CD4-positive, alpha-beta T cell treated with Interferon gamma for 1 hour (primary cell): ENCODE measurements around the gene PIGU.

Experiments used
- DNase-seq: peaks from one replicate; pipeline ENCODE4 v3.0.0-alpha.2; 2020

Gene PIGU

GRCh38 chr20:34575271-34575670 is 101.6 kb downstream of the PIGU start:
- DNase-seq, result no peak

DNA sequence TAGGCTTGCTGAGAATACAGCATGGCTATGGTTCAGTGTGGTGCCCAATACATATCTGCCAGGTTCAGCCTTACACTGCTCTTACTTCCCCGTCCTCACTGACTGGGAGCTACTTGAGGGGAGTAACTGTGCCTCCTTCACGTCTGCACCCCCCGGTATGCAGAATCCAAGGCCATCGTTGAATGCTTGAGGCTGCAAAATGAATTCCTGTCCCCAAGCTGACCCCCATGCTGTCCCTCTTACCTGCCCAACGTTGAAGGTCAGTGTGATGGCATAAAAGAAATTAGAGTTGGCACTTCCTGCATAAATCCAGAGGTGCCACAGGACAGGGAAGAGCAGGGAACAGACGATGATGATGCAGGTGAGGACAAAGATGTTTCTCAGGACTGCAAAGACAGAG is 102.0 kb downstream of the PIGU start:
- DNase-seq, result no peak

DNA sequence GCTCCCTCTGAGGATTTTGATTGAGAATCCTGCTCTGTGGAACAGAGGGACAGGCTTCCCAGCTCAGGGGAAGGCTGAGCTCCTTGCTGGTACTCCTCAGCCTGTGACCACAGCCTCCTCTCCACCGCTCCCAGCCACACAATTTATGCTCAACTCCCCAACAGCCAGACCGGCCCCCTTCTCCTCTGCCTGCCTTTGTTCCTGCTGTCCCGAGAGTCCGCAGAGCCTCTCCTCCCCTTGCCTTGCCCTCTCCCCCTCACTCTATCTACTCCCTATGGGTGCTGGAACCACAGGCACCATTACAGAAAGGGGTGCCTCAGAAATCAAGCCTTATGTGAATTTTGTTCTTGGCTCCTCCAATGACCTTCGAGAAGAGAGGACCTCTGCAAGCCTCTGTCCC is 102.5 kb downstream of the PIGU start:
- no peak for DNase-seq

DNA sequence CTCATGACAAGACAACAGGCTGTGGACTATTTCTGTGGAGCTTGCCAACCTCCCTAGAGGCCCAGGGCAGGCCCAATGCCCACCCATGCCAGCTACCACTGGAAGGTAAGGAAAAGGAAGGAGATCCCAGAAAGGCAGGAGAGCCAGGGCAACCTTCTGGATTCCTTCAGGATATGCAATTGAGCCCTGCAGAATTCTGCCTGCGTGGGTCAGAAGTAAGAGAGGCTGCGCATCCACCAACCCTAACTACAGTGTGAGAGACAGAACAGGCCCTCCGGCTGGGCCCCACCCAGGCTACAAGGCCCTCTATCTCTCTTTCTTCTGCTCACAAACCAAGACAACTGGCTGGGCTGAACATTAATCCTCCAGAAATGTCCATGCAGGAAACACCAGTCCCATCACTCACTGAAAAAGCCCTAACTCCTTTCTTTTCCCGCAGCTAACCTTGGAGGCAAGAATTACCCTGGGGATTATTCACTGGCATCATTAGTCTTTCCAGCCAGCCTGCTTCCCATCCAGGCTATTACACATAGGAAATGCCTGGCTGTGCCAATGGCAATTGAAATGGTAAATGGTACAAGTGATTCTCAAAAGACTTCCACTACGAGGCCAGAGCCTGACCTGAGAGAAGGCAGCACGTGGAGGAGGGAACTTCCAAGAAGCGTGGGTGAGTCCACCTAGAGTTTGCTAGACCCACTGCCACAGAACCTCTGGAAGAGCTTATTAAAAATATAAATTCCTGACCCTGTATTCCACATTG is 103.2 kb downstream of the PIGU start:
- DNase-seq, result no peak

DNA sequence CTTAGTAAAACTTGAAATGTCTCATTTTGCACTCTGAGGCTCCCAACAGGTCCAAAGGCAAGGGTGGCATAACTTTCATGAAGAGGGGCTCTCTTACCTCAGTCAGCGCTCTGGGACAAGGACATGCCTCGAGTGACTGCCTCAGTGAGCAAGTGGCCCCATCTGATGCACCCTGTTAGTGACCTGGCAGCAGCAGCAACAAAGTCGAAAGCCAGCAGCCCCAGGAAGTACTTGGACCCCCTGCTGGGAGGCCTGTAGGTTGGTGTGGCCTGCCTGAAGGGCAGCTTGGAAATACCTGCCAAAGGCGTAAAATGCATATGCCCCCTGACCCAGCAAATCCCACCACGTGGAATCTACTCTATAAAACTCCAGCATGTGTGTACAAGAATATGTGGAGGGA is 105.1 kb downstream of the PIGU start:
- DNase-seq, result no peak

DNA sequence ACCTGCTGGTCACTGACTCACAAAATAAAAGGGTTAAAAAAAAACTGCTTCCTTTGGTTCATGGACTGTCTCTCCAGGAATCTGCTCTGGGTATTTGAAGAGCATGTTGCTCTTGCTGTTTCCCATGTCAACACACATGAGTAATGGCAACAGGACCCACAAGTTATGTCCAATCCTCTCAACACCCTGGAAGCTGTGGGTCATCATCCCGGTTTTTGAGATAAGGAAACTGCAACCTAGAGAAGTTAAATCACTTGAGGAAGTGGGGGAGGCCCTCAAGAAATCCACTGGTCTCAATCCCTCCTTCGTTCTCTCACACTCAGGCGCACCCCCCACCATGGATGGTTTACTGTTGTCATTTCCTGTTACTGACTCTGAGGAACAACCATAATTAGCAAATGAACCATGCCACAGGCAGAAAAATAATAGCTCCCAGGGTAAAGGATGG is 106.0 kb downstream of the PIGU start:
- DNase-seq, result no peak

DNA sequence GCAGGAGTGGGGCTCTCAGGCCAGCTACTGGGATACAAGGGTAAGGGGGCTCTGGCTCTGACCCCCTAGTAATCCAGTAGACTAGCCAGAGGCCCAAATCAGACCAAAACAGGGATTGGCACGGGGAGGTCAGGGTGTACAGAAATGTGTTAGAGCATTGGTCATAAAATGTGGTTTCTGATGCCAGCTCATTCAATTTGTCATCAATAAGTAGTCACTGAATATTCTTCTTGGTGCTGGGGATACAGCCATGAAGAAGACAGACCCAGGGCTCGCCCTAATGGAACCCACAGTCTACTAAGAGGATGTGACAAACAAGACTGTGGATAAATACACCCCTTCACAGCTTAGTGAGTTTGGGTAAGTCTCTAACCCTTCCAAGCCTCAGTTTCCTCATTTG is 107.3 kb downstream of the PIGU start:
- DNase-seq, result no peak

DNA sequence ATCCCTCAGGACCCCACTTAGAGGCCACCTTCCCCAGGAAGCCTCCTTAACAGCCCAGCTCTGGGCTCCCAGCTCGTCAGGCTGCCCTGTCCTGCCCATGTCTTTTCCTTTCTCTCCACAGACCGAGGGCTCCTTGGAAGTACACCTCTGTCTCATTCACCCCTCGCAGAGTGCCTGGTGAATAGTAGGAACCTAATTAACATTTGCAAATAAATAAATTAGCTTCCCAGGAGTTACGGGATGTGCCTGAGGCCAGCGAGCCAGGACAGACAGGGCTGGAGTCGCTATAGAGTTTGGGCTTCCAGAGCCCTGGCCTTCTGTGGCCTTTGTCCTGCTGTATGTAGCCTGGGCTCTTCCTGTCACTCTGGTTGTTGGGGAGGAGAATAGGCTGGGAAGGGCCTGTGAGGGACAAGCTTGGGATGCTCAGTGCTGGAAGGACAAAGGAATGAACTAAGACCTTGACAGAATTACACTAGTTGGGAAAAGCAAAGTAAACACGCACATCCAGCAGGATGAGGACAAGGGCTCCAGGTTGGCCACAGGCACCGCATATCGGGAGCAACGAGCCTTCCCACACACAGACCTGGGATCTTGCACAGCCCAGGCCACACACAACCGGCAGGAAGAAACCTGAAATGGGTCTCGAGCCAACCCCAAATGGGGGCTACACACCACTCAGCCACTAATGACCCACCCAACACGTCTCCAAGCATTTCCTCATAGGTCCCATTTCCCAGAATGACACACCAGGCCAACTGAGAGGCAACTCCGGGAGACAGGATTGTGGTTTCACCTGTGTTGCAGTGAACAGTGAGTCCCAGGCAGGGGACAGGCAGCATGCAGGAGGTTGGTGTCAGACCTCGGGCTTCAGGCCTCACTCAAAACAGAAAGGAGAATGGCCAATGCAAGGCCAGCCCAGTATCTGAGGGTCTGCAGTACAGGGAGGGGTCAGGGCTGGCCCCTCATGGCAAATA is 108.7 kb downstream of the PIGU start:
- no peak for DNase-seq

DNA sequence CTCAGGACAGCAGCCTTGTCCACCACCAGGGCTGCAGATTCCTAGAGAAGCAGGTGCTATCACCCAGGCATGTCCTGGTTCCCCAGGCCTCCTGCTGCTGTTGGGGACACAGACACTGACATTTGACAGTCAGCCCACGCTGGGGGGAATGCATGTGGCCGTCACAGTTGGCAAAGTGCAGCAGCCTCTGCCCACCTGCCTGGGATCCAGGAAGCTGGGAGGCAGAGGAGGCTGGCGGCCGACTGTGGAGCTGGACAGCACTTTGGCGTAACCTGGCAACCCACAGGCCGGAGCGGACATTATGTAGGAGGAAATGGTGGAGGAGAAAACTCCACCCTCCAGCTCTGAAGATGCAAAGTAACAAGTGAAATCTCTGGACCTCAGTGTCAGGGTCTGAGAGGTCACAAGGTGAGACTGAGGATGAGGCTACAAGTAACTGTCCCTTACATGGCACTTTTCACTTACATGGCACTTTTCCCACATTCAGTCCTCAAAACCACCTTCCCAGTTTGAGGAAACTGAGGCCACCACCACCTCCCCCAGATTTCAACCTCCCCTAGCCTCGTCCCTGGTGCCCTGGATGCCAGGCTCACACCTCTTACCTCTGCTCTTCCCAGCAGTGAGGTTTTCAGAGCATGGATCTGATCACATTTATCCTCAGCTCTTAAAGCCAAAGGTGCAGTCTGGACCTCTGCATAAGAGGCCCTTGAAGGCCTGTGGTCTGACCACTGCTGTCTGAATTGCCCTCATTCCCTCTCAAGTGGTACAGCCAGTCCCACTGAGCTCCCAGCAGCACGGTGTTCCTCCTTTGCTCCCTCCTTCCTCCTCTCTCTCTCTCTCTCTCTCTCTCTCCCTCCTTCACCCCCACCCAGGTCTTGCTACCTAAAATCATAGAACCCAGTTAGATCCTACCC is 109.7 kb downstream of the PIGU start:
- no peak for DNase-seq

GRCh38 chr20:34564833-34565232 is 112.1 kb downstream of the PIGU start:
- DNase-seq, result no peak

- peak; percentile 16 for DNase-seq
Measured at GRCh38 chr20:34562641-34563040, 114.3 kb downstream of the PIGU start.

- DNase-seq, result no peak
Measured at GRCh38 chr20:34561661-34562060, 115.2 kb downstream of the PIGU start.

DNA sequence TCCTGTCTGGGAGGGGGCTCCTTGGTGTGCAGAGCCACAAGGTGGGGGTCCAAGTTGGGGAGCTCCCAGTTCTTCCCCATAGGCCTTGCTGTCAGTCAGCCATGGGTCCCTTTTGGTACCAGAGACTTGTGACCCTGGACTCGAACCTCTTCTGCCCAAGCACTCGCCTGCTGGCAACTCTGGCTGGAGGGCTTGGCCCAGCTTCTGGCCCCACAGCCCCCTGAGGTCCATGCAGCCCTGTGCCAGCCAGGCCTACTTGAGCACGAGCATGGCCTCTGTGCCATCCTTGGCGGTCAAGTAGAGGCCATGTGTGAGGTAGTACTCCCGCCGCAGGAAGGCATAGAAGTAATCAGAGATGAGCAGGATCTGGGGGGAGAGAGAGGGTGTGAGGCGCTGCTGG is 116.3 kb downstream of the PIGU start:
- DNase-seq, result no peak

- no peak for DNase-seq
Measured at GRCh38 chr20:34560141-34560523, 116.8 kb downstream of the PIGU start.

DNA sequence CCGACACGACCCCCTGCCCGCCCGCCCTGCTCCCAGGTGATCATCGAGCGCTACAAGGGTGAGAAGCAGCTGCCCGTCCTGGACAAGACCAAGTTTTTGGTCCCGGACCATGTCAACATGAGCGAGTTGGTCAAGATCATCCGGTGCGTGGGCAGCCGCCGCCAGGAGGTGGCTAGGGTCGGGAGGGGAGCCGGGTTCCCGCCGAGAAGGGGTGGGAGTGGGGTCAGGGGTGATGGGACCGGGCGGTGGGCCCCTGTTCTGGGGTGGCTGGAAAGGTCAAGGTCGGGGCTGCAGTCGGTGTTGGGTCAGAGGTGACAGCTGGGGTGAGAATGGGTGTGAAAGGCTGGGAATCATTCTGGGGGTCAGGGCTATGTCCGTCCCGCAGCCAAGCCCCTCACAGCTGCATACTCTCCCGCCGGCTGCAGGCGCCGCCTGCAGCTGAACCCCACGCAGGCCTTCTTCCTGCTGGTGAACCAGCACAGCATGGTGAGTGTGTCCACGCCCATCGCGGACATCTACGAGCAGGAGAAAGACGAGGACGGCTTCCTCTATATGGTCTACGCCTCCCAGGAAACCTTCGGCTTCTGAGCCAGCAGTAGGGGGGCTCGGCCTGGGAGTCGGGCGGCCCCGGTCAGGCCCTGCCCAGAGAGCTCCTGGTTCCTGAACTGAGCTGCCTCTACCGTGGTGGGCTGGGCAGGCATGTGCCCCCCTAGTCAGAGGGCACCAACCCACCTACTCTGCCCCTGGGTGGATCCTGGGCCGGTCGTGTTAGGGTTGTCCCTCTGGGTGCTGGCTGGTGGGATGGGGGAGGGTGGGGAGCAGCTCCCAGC is 117.4 kb downstream of the PIGU start:
- no peak for DNase-seq

DNA sequence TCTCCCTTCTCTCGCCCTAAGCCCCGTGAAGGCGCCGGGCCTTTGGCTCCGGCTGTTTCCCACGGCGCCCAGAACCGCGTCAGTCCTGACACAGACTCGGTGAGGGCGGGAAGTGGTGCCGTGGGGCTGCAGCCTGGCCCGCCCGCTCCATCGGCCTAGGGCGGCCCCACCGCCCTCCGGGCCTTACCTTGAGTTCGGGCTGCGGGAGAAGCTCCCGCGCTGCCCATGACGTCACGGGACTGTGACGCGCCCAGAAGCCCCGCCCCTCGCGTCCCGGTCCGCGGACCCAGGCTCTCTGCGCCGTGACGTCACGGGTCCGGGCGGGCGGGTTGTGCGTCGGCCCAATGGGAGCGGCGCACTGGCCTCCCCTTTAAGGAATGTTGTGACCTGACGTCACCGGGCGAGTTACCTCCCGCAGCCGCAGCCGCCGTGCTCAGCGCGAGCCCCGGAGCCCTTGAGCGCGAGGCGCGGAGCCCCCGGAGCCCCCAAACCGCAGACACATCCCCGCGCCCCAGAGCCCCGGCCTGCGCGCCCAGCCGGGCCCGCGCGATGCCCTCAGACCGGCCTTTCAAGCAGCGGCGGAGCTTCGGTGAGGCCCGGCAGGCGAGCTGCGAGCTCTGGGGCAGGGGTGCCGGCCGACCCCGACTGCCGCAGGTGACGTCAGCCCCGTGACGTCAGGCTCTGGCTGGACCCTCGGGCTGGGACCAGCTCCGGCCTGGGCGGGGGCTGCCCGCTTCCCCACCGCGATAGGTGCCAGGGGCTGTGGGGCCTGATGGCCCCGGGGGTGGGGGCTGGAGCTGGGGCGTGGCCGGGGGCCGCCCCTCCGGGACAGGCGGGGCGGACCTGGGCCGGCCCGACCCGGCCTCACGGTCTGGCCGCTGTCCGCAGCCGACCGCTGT is 118.3 kb downstream of the PIGU start, which contains the start of gene MAP1LC3A:
MAP1LC3A (plus strand) TSS at position 399 of the 899 bp plus-strand sequence; CDS start at position 550, 151 bp downstream.
- peak; percentile 96 for DNase-seq

DNA sequence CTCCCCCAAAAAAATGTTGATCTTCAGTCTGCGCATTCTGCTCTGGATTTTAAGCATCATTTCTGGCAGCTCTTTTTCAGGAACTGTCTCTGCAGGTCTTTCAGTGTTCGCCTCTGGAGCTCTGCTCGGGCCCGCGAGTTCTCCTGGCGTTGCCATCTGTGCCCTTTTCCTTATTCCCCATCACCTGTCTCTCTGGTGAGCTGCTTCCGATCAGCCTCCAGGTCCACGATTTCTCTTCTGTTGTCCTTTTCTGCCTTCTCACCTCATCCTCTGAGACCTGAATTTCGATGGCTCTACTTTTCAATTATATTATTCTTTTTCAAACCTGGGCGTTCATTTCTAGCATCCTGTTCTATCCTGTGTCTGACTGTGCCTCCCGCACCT is 119.0 kb downstream of the PIGU start:
- DNase-seq, result no peak

- no peak for DNase-seq
Measured at GRCh38 chr20:34553366-34553867, 123.5 kb downstream of the PIGU start.

DNA sequence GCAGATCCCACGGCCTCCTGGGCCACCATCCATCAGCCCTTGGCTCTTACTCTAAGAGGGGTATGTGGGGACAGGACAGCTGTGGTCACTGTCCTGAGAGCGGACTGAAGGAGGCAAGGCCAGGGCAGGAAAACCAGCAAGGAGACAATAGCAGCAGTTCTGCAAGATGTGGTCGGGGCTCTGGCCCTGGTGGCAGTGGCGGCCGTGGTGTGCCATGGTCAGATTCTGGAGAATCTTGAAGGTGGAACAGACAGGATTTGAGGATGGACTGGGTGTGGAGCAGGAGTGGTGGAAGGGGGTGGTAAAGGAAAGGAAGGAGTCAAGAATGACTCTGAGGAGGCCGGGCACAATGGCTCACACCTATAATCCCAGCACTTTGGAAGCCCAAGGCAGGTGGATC is 124.3 kb downstream of the PIGU start:
- no peak for DNase-seq

DNA sequence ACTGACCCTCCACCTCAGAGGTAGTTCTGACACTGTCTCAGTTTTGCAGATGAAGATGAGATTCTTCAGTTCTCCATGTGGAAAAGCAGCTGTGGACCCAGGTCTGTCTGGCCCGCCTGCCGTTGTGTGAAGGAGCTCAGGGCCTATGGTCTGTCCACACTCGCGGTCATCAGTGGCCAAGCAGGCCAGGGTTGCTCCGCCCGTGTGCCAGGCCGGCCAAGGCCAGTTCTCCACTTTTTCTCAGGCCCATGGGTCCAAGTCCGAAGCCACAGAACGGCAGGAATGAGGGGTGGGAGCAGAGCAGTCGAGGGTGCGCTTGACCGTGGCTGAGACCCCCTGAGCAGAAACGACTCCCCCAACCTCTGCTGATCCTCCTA is 127.0 kb downstream of the PIGU start:
- no peak for DNase-seq
